Body of pancreas (tissue), 4 donors: ENCODE results near the gene PHKB. TPM values are rescaled to one million over a fixed set of nuclear protein-coding genes. Genes with fewer than 3 reads are reported as not detected.

Source experiments
- ATAC-seq: fragments of 150-250 bp; one replicate; pipeline ENCODE4 v1.9.1; 2016
- DNase-seq, 4 donors: peaks; one replicate each; pipeline ENCODE4 v3.0.0-alpha.2; 2019
- H3K27ac ChIP-seq, 4 donors: fragments of 200-600 bp; sonication (generic); 1 replicate in 3 of 4; 2 replicates in 1 of 4; pipeline versions ENCODE4 v1.5.1 to v1.6.1; 2016 to 2019; ENCODE audit warnings: mild to moderate bottlenecking in 1 of 4, mixed read lengths in 1 of 4, moderate library complexity in 1 of 4
- H3K27me3 ChIP-seq, 2 donors: fragments of 200-600 bp; sonication (generic); one replicate each; pipeline ENCODE4 v1.6.0; 2016; ENCODE audit warnings: mild to moderate bottlenecking in 1 of 2
- H3K36me3 ChIP-seq, 2 donors: fragments of 200-600 bp; sonication (generic); replicated peaks in 1 of 2; 2 replicates each; pipeline ENCODE4 v1.5.1; 2016; ENCODE audit warnings: low read depth in 2 of 2; ENCODE audit not compliant: insufficient read depth in 1 of 2
- H3K4me1 ChIP-seq: fragments of 200-600 bp; sonication (generic); one replicate; pipeline ENCODE4 v1.6.0; 2016
- H3K4me3 ChIP-seq, 2 donors: fragments of 200-600 bp; sonication (generic); 1 replicate in 1 of 2; 2 replicates in 1 of 2; pipeline ENCODE4 v1.5.1; 2016 to 2019
- H3K9me3 ChIP-seq, 3 donors: fragments of 200-600 bp; sonication (generic); 1 replicate in 2 of 3; 2 replicates in 1 of 3; pipeline ENCODE4 v1.5.1; 2016
- POLR2A ChIP-seq, 3 donors: fragments of 450-650 bp; IDR thresholded peaks; one replicate each; pipeline ENCODE4 v1.6.1; 2016; ENCODE audit warnings: antibody characterized with exemption in 3 of 3, mild to moderate bottlenecking in 2 of 3
- WGBS, 2 donors: methylation state at CpG; one replicate each; pipeline ENCODE4 v1.1.5; 2017; 5-methylcytosine and 5-hydroxymethylcytosine counted together
- intact Hi-C: fragments of 100-400 bp; cut with DNase I; formaldehyde crosslinking; loops from one replicate; pipeline ENCODE4 v1.15.1; 2023
- total RNA-seq, 2 donors: library from RNA; depleted of rRNA; stranded (reverse); fragments of >200 nt; gene quantifications; one replicate each; pipeline ENCODE4 v1.1.0, GENCODE V29; 2016
- TF ChIP-seq, protein P1 (sequence below), 7 experiments: fragments of 450-650 bp in 4 of 7; fragments of 200-600 bp in 3 of 7; sonication (generic) in 3 of 7; IDR thresholded peaks; one replicate each; pipeline ENCODE4 v1.5.1; 2016 to 2019; ENCODE audit warnings: antibody characterized with exemption in 7 of 7

Gene PHKB
- total RNA-seq, 2 donors from 2014 or later: 41.5 to 72.5 TPM

DNA sequence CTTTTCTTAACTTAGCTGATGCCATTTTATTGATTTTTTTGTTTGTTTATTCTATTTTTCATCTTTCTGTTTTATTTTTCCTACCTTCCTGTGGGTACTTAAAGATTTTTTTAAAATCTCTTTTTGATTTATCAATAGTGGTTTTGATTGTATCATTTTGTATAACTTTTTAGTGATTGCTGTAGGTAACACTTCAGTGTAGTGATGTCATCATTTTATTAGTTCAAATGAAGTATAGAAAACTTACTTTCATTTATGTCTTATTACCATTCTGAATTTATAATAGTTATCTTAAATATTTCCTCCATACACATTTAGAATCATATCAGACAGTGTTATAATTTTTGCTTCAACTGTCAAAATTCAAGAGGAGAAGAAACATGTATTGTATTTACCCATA, 115.9 kb downstream of the PHKB start:
- ATAC-seq (no peak), DNase-seq (no peak)
- no peak overlapping the region for H3K4me3 ChIP-seq
- H3K4me1 ChIP-seq: no peaks in the 10 kb centered on the region
- H3K27me3 ChIP-seq: no peaks in the 10 kb centered on the region
- H3K36me3 ChIP-seq: no peaks in the 10 kb centered on the region
- H3K9me3 ChIP-seq: no peaks in the 10 kb centered on the region
- intact Hi-C loops: no loop called here
- TF ChIP-seq, protein P1, sequence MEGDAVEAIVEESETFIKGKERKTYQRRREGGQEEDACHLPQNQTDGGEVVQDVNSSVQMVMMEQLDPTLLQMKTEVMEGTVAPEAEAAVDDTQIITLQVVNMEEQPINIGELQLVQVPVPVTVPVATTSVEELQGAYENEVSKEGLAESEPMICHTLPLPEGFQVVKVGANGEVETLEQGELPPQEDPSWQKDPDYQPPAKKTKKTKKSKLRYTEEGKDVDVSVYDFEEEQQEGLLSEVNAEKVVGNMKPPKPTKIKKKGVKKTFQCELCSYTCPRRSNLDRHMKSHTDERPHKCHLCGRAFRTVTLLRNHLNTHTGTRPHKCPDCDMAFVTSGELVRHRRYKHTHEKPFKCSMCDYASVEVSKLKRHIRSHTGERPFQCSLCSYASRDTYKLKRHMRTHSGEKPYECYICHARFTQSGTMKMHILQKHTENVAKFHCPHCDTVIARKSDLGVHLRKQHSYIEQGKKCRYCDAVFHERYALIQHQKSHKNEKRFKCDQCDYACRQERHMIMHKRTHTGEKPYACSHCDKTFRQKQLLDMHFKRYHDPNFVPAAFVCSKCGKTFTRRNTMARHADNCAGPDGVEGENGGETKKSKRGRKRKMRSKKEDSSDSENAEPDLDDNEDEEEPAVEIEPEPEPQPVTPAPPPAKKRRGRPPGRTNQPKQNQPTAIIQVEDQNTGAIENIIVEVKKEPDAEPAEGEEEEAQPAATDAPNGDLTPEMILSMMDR (IDR thresholded peaks at IDR 0.05): no peak
- no peak for TF ChIP-seq POLR2A (IDR thresholded peaks at IDR 0.05)
- no peak overlapping the region for H3K27ac ChIP-seq

DNA sequence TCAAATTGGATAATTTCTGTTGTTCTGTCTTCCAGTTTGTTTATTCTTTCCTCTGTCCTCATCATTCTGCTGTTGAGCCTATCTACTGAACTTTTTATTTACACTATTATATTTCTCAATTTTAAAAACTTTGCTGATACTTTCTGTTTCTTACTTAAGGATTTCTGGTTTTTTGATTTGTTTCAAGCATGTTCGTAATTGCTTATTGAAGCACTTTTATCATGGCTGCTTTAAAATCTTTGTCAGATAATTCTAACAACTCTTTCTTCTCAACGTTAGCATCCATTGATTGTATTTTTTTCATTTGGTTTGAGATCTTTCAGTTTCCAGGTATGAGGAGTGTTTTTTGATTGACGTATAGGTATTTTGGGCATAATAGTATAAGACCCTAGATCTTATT, 116.9 kb downstream of the PHKB start:
- TF ChIP-seq, protein P1 (IDR thresholded peaks at IDR 0.05): no peak
- no peak for TF ChIP-seq POLR2A (IDR thresholded peaks at IDR 0.05)
- DNase-seq: no peak
- WGBS, 2 donors: 95 to 100% methylated on average over 3 of the region's 3 CpGs

DNA sequence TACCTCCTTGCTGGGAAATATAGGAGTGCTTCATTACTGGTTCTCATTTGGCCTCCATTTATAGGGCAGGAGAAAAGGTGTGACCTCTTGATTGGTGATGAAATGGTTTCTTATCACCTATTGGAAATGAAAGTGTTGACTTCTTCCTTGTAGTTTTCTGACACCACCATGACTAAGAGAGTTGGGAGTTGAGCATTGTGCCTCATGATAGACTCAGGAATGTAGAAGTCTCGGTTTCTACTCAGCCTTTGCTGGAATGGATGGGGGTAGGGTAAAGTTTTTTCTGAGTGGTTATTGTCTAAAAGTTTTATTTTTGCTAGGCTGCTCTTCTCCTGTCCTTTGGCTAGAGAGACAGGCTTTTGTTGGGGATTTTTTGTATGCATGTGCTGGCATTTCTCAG, 117.4 kb downstream of the PHKB start:
- no peaks in the 10 kb centered on the region for H3K36me3 ChIP-seq
- H3K27me3 ChIP-seq: no peaks in the 10 kb centered on the region
- TF ChIP-seq, protein P1 (IDR thresholded peaks at IDR 0.05): no peak
- TF ChIP-seq POLR2A (IDR thresholded peaks at IDR 0.05): no peak
- DNase-seq (no peak), ATAC-seq (no peak)
- H3K4me1 ChIP-seq: no peaks in the 10 kb centered on the region
- no peak overlapping the region for H3K27ac ChIP-seq
- WGBS, 2 donors: 94 to 100% methylated on average over 1 of the region's 1 CpG
- intact Hi-C loops: no loop called here
- no peak overlapping the region for H3K4me3 ChIP-seq
- H3K9me3 ChIP-seq: no peaks in the 10 kb centered on the region

More for the DNA sequence above, 116.9 kb downstream of the PHKB start:
- no peak overlapping the region for H3K4me3 ChIP-seq
- H3K36me3 ChIP-seq: no peaks in the 10 kb centered on the region
- H3K27ac ChIP-seq: no peak overlapping the region
- H3K27me3 ChIP-seq: no peaks in the 10 kb centered on the region
- H3K9me3 ChIP-seq: no peaks in the 10 kb centered on the region
- ATAC-seq: no peak
- intact Hi-C loops: no loop called here
- no peaks in the 10 kb centered on the region for H3K4me1 ChIP-seq

DNA sequence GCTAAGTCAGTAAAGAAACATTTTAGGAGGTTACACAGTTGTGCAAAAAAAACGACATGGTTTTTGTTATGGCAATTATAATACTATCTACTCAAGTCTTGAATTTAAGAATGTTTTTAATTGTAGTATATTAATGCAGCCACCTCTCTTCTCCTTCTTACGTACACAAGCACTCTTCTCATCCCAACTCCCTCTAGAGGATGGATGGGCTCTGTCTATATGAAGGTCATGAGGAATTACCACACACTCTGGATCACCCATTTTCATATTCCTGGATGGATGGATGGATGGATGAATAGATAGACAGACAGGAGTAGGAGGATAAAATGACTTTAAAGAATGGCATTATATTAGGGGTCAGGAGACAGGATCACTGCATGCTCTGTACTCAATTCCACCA, 120.0 kb downstream of the PHKB start:
- DNase-seq (no peak), ATAC-seq (no peak)
- H3K36me3 ChIP-seq: no peaks in the 10 kb centered on the region
- TF ChIP-seq, protein P1 (IDR thresholded peaks at IDR 0.05): no peak
- no peak for TF ChIP-seq POLR2A (IDR thresholded peaks at IDR 0.05)
- H3K4me3 ChIP-seq: no peak overlapping the region
- no peak overlapping the region for H3K27ac ChIP-seq
- intact Hi-C loops: no loop called here
- no peaks in the 10 kb centered on the region for H3K4me1 ChIP-seq
- H3K9me3 ChIP-seq: no peaks in the 10 kb centered on the region
- WGBS, 2 donors: 76 to 83% methylated on average over 2 of the region's 2 CpGs
- no peaks in the 10 kb centered on the region for H3K27me3 ChIP-seq

DNA sequence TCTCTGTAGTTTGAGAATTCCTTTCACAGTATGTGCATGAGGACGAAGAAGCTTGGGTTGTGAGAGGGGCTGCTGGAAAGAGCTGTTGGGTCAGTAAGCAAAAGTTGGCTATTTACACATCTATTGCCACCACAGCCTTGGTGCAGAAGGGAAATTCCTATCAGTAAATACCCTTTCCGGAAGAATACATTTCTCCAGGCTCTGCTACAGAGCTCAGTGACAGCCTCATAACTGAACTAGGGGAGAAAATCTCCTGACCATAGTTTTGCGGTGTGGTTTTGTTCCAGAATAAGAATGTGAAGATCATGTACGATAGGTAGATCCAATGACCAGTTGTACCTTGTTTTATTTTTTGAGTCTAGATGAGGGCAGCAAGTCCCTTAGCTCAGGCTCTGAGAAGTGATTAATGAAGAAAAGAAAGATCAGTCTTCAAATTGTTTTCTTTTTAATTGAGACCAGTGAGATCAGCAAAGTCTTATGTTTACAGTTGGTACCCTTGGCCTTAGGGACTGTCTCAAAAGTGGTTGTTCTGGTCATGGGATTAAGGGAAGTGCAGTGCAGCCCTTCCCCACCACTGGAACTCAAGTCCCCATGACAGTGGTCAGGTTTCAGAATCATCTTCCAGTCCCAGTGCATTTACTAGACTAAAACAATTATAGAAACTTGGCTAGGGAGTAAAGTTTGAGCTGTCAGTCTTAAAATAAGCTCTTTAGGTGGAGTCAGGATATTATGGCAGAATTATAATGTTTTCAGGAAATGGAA, 123.5 kb downstream of the PHKB start:
- Histone ChIP-seq H3K4me3 (no peak overlapping the region), H3K36me3 (no peaks in the 10 kb centered on the region)
- DNase-seq: no peak

More for the DNA sequence above, 123.5 kb downstream of the PHKB start:
- H3K27me3 ChIP-seq: no peaks in the 10 kb centered on the region
- TF ChIP-seq, protein P1 (IDR thresholded peaks at IDR 0.05): no peak
- no peak for TF ChIP-seq POLR2A (IDR thresholded peaks at IDR 0.05)
- WGBS, 2 donors: 95 to 96% methylated on average over 4 of the region's 4 CpGs
- no peak for ATAC-seq
- H3K4me1 ChIP-seq: no peaks in the 10 kb centered on the region
- intact Hi-C loops: no loop called here
- no peak overlapping the region for H3K27ac ChIP-seq
- no peaks in the 10 kb centered on the region for H3K9me3 ChIP-seq
